HepG2 (cell line): ENCODE data around the gene KIFAP3. TPM values are rescaled to one million over a fixed set of nuclear protein-coding genes. Genes with fewer than 3 reads are reported as not detected.

ENCODE experiments used
- ELF4 ChIP-seq: sonication (generic); formaldehyde crosslinking; IDR thresholded peaks from 2 replicates; pipeline ENCODE4 v1.5.0; 2020; ENCODE audit warnings: missing genetic modification reagents, mild to moderate bottlenecking, moderate library complexity, borderline replicate concordance
- GTF2F1 ChIP-seq: fragments of 150-350 bp; IDR thresholded peaks from 2 replicates; pipeline ENCODE4 v1.6.1; 2014; ENCODE audit warnings: low read length
- KDM4B ChIP-seq: sonication (generic); formaldehyde crosslinking; IDR thresholded peaks from 2 replicates; pipeline ENCODE4 v1.4.0; 2020; ENCODE audit warnings: missing genetic modification reagents
- KLF13 ChIP-seq: sonication (generic); formaldehyde crosslinking; IDR thresholded peaks from 2 replicates; pipeline ENCODE4 v1.4.0; 2020; ENCODE audit warnings: mild to moderate bottlenecking, missing genetic modification reagents
- MXI1 ChIP-seq: IDR thresholded peaks from 3 replicates; pipeline ENCODE4 v1.6.1; 2012; ENCODE audit warnings: low read depth, low read length, inconsistent platforms, borderline replicate concordance
- REXO4 ChIP-seq: sonication (generic); formaldehyde crosslinking; IDR thresholded peaks from 2 replicates; pipeline ENCODE4 v1.8.0; 2022; ENCODE audit warnings: missing genetic modification reagents, mild to moderate bottlenecking, borderline replicate concordance
- SALL1 ChIP-seq: sonication (generic); formaldehyde crosslinking; IDR thresholded peaks from 2 replicates; pipeline ENCODE4 v1.8.0; 2022; ENCODE audit warnings: mild to moderate bottlenecking, missing genetic modification reagents
- SYNCRIP ChIP-seq: fragments of 200-400 bp; formaldehyde crosslinking; IDR thresholded peaks from 2 replicates; pipeline ENCODE4 v1.6.1; 2018; ENCODE audit warnings: mild to moderate bottlenecking, low read depth, low read length; ENCODE audit not compliant: insufficient read depth
- ZNF17 ChIP-seq: sonication (generic); formaldehyde crosslinking; IDR thresholded peaks from 2 replicates; pipeline ENCODE4 v1.5.0; 2020; ENCODE audit warnings: mild to moderate bottlenecking, missing genetic modification reagents
- ZNF234 ChIP-seq: sonication (generic); formaldehyde crosslinking; conservative IDR thresholded peaks from 2 replicates; pipeline ENCODE4 v1.5.1; 2020; ENCODE audit warnings: mild to moderate bottlenecking, missing genetic modification reagents
- ZNF263 ChIP-seq: sonication (generic); formaldehyde crosslinking; IDR thresholded peaks from 2 replicates; pipeline ENCODE4 v1.4.0; 2020; ENCODE audit warnings: missing genetic modification reagents
- ZNF33A ChIP-seq: sonication (generic); formaldehyde crosslinking; IDR thresholded peaks from 2 replicates; pipeline ENCODE4 v1.5.1; 2020; ENCODE audit warnings: missing genetic modification reagents, mild to moderate bottlenecking, moderate library complexity, borderline replicate concordance
- ZNF549 ChIP-seq: sonication (generic); formaldehyde crosslinking; IDR thresholded peaks from 2 replicates; pipeline ENCODE4 v1.5.0; 2020; ENCODE audit warnings: missing genetic modification reagents
- ZNF883 ChIP-seq: sonication (generic); formaldehyde crosslinking; IDR thresholded peaks from 2 replicates; pipeline ENCODE4 v1.5.1; 2020; ENCODE audit warnings: mild to moderate bottlenecking, missing genetic modification reagents; ENCODE audit errors: not compliant biosample characterization
- ZSCAN31 ChIP-seq: sonication (generic); formaldehyde crosslinking; IDR thresholded peaks from 2 replicates; pipeline ENCODE4 v1.5.0; 2020; ENCODE audit warnings: low read depth, mild to moderate bottlenecking, missing genetic modification reagents
- polyA plus RNA-seq, 8 experiments: library from polyadenylated mRNA; depleted of rRNA in 3 of 8; stranded (reverse) in 7 of 8; unstranded in 1 of 8; fragments of >200 nt; fragmentation: Illumina TruSeq in 4 of 8; extraction: Trizol in 4 of 8; gene quantifications; 2 replicates each; pipeline versions ENCODE4 v1.2.1 to v1.2.3, GENCODE V29; 2011 to 2016; ENCODE audit warnings: low read depth in 4 of 8, missing spikeins in 1 of 8, mixed read lengths in 1 of 8; ENCODE audit not compliant: insufficient read depth in 1 of 8
- total RNA-seq, 5 experiments: library from RNA; depleted of rRNA; stranded (reverse); fragments of >200 nt; fragmentation: Illumina TruSeq; extraction: Trizol; gene quantifications; 2 replicates each; pipeline ENCODE4 v1.2.3, GENCODE V29; 2016; ENCODE audit warnings: low read depth in 1 of 5
- TF ChIP-seq, protein P1 (sequence below): IDR thresholded peaks from 2 replicates; pipeline ENCODE4 v1.6.1; 2018; ENCODE audit warnings: missing genetic modification reagents, mild to moderate bottlenecking, missing compliant biosample characterization
- TF ChIP-seq, protein P2 (sequence below): sonication (generic); formaldehyde crosslinking; IDR thresholded peaks from 2 replicates; pipeline ENCODE4 v1.4.0; 2020; ENCODE audit warnings: missing genetic modification reagents
- TF ChIP-seq, protein P3 (sequence below): sonication (generic); formaldehyde crosslinking; IDR thresholded peaks from 2 replicates; pipeline ENCODE4 v1.8.0; 2022; ENCODE audit warnings: missing genetic modification reagents, low read depth, mild to moderate bottlenecking, borderline replicate concordance
- TF ChIP-seq, protein P4 (sequence below): sonication (generic); formaldehyde crosslinking; IDR thresholded peaks from 2 replicates; pipeline ENCODE4 v1.8.0; 2022; ENCODE audit warnings: mild to moderate bottlenecking, missing genetic modification reagents
- TF ChIP-seq, protein P5 (sequence below): sonication (generic); formaldehyde crosslinking; IDR thresholded peaks from 2 replicates; pipeline ENCODE4 v1.5.1; 2020; ENCODE audit warnings: missing genetic modification reagents, mild to moderate bottlenecking, borderline replicate concordance

KIFAP3 gene
- total and polyA plus RNA-seq, 2 of the 13 experiments (the other 11 are each of a cell fraction or from before 2014, with no cell fraction given): 3.4 to 10.0 TPM

DNA sequence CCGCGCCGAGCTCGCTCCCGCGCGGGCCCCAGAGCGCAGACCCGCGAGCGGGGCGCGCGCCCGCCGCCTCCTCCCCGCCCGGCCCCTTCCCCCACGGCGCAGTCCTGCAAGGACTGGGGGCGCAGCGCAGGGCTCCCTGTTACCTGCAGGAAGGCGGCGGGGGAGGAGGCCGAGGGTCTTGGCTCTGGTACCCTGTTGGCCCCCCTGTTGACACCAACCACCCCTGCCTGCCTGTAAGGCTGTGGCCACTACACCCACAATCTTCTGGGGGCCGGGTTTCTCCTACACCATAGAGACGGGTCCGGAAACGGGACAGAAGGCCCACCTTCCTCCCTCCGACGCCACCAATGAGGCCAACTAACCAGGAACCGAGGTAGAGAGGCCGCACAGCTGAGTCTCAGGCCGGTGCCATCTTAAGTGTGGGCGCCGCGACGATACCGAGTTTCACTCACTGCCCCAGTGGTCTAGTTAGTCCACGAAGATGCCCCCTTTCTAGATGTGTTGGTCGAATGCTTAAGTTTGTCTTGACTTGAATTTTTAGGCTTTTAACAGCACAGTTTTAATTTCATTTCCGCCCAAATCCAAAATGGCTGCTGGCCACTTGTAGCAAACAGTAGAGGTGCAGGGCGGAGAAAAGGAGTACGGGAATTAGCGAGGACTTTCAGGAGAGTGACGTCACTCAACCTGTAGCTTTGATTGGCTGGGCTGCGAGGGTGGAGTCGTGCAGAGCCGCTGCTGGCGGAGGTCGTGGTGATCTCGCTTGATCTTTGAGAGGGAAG lies 180.7 kb downstream of the KIFAP3 start, which contains the start of gene SCYL3 (continued):
- TF ChIP-seq, protein P1, sequence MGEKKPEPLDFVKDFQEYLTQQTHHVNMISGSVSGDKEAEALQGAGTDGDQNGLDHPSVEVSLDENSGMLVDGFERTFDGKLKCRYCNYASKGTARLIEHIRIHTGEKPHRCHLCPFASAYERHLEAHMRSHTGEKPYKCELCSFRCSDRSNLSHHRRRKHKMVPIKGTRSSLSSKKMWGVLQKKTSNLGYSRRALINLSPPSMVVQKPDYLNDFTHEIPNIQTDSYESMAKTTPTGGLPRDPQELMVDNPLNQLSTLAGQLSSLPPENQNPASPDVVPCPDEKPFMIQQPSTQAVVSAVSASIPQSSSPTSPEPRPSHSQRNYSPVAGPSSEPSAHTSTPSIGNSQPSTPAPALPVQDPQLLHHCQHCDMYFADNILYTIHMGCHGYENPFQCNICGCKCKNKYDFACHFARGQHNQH (CRISPR knock-in tag): peak; percentile 75
- TF ChIP-seq ZNF17 (no peak), ZNF549 (CRISPR knock-in tag) (no peak), SYNCRIP (no peak), ZNF33A (CRISPR knock-in tag) (no peak), SALL1 (CRISPR knock-in tag) (peak; percentile 51), ZNF263 (0 out of 2 replicates have a peak, but pooled peaks have one; percentile 10), KDM4B (CRISPR knock-in tag) (peak; percentile 23; the same call in 1 of the 2 replicates), MXI1 (no peak; the same call in 2 of the 3 replicates), ELF4 (CRISPR knock-in tag) (peak; percentile 100), ZNF234 (CRISPR knock-in tag) (no peak), REXO4 (CRISPR knock-in tag) (no peak), ZNF883 (no peak), GTF2F1 (no peak), ZSCAN31 (CRISPR knock-in tag) (no peak; the same call in 1 of the 2 replicates), KLF13 (CRISPR knock-in tag) (no peak)
- TF ChIP-seq, protein P2, sequence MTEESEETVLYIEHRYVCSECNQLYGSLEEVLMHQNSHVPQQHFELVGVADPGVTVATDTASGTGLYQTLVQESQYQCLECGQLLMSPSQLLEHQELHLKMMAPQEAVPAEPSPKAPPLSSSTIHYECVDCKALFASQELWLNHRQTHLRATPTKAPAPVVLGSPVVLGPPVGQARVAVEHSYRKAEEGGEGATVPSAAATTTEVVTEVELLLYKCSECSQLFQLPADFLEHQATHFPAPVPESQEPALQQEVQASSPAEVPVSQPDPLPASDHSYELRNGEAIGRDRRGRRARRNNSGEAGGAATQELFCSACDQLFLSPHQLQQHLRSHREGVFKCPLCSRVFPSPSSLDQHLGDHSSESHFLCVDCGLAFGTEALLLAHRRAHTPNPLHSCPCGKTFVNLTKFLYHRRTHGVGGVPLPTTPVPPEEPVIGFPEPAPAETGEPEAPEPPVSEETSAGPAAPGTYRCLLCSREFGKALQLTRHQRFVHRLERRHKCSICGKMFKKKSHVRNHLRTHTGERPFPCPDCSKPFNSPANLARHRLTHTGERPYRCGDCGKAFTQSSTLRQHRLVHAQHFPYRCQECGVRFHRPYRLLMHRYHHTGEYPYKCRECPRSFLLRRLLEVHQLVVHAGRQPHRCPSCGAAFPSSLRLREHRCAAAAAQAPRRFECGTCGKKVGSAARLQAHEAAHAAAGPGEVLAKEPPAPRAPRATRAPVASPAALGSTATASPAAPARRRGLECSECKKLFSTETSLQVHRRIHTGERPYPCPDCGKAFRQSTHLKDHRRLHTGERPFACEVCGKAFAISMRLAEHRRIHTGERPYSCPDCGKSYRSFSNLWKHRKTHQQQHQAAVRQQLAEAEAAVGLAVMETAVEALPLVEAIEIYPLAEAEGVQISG (CRISPR knock-in tag): peak; percentile 99
- TF ChIP-seq, protein P3, sequence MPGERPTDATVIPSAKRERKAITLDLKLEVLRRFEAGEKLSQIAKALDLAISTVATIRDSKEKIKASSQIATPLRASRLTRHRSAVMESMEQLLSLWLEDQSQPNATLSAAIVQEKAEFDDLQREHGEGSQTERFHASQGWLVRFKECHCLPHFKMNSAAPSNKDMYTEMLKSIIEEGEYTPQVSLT (CRISPR knock-in tag): no peak
- TF ChIP-seq, protein P4, sequence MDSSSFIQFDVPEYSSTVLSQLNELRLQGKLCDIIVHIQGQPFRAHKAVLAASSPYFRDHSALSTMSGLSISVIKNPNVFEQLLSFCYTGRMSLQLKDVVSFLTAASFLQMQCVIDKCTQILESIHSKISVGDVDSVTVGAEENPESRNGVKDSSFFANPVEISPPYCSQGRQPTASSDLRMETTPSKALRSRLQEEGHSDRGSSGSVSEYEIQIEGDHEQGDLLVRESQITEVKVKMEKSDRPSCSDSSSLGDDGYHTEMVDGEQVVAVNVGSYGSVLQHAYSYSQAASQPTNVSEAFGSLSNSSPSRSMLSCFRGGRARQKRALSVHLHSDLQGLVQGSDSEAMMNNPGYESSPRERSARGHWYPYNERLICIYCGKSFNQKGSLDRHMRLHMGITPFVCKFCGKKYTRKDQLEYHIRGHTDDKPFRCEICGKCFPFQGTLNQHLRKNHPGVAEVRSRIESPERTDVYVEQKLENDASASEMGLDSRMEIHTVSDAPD: no peak
- TF ChIP-seq, protein P5, sequence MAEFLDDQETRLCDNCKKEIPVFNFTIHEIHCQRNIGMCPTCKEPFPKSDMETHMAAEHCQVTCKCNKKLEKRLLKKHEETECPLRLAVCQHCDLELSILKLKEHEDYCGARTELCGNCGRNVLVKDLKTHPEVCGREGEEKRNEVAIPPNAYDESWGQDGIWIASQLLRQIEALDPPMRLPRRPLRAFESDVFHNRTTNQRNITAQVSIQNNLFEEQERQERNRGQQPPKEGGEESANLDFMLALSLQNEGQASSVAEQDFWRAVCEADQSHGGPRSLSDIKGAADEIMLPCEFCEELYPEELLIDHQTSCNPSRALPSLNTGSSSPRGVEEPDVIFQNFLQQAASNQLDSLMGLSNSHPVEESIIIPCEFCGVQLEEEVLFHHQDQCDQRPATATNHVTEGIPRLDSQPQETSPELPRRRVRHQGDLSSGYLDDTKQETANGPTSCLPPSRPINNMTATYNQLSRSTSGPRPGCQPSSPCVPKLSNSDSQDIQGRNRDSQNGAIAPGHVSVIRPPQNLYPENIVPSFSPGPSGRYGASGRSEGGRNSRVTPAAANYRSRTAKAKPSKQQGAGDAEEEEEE (CRISPR knock-in tag): 0 out of 2 replicates have a peak, but pooled peaks have one; percentile 32
